Osteocyte (in vitro differentiated cells): ENCODE results near the gene SMIM17. TPM values are rescaled to one million over a fixed set of nuclear protein-coding genes. Genes with fewer than 3 reads are reported as not detected.

Experiments used
- DNase-seq: peaks from one replicate; pipeline ENCODE4 v3.0.0; 2021; ENCODE audit warnings: mixed read lengths; ENCODE audit not compliant: unreplicated experiment; ENCODE audit errors: extremely low spot score
- H3K27ac Mint-ChIP-seq: one replicate; pipeline ENCODE4 v1.8.0; 2021; ENCODE audit warnings: mild to moderate bottlenecking, mixed read lengths; ENCODE audit not compliant: unreplicated experiment
- H3K27me3 Mint-ChIP-seq: one replicate; pipeline ENCODE4 v1.8.0; 2021; ENCODE audit warnings: mixed read lengths; ENCODE audit not compliant: unreplicated experiment
- H3K36me3 Mint-ChIP-seq: one replicate; pipeline ENCODE4 v1.8.0; 2021; ENCODE audit warnings: mixed read lengths; ENCODE audit not compliant: unreplicated experiment
- H3K4me1 Mint-ChIP-seq: one replicate; pipeline ENCODE4 v1.8.0; 2021; ENCODE audit warnings: mixed read lengths; ENCODE audit not compliant: unreplicated experiment
- H3K4me3 Mint-ChIP-seq: one replicate; pipeline ENCODE4 v1.8.0; 2021; ENCODE audit warnings: mild to moderate bottlenecking, moderate library complexity, mixed read lengths; ENCODE audit not compliant: unreplicated experiment
- H3K9me3 Mint-ChIP-seq: one replicate; pipeline ENCODE4 v1.8.0; 2021; ENCODE audit warnings: mixed read lengths; ENCODE audit not compliant: unreplicated experiment
- long read RNA-seq: library from polyadenylated mRNA; unstranded; transcript quantifications from one replicate; pipeline ENCODE4 v2.0.0, GENCODE V29; 2021
- total RNA-seq: library from RNA; stranded (reverse); gene quantifications from 2 replicates; pipeline ENCODE4 v1.2.1, GENCODE V29; 2021
- TF ChIP-seq, protein P1 (sequence below): fragments of 200-600 bp; sonication (generic); IDR thresholded peaks from 2 replicates; pipeline ENCODE4 v1.5.0; 2021; ENCODE audit warnings: antibody characterized with exemption, mild to moderate bottlenecking, moderate library complexity

SMIM17 gene
- 0.32 and 0.57 TPM in 2 replicates for total RNA-seq
- long read RNA-seq, result 0 reads

DNA sequence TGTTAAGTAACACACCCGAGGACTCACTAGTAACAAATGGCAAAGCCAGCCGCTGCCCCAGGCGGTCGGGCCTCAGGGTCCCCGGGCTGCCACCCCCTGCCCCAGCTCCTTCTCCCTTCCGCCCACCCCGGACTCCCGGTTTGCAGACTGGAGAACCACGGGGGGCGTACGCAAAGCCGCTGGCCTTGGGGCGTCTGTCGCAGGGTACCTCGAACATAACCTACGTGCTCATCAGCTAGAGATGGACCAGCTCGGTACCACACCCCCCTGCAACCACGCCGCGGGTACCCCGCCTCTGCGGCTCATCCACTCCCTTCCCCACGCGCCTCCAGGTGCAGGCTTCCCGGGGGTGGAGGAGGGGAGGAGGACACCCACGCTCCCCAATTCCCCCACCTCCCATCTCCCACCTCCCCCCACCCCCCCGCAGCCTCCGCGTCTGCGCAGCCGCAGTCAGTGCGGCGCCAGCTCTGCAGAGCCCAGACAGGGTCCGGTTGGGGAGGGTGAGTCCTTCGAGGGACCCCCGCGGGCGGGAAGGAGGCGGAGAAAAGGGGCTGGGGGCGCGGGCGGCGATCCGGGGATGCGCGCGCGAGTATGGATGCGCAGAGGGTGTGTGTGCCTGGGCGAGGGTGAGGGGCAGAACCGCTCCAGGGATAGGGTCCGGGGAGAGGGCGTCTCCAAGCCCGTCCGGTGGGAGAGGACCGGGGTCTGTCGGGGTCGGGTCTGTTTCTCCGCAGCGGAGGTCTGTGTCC lies at the start of gene SMIM17:
SMIM17 (plus strand) TSS at position 449 of the 749 bp plus-strand sequence. CDS start 2,509 bp downstream, outside the sequence.
- Mint-ChIP-seq H3K36me3 (peaks cover 2% of the 10 kb centered on the region), H3K9me3 (peaks cover 43% of the 10 kb centered on the region), H3K27ac (no peak within 1 kb of the TSS), H3K4me1 (no peaks in the 10 kb centered on the region), H3K27me3 (no peaks in the 10 kb centered on the region), H3K4me3 (no peak within 1 kb of the TSS)
- DNase-seq, result no peak
- TF ChIP-seq, protein P1, sequence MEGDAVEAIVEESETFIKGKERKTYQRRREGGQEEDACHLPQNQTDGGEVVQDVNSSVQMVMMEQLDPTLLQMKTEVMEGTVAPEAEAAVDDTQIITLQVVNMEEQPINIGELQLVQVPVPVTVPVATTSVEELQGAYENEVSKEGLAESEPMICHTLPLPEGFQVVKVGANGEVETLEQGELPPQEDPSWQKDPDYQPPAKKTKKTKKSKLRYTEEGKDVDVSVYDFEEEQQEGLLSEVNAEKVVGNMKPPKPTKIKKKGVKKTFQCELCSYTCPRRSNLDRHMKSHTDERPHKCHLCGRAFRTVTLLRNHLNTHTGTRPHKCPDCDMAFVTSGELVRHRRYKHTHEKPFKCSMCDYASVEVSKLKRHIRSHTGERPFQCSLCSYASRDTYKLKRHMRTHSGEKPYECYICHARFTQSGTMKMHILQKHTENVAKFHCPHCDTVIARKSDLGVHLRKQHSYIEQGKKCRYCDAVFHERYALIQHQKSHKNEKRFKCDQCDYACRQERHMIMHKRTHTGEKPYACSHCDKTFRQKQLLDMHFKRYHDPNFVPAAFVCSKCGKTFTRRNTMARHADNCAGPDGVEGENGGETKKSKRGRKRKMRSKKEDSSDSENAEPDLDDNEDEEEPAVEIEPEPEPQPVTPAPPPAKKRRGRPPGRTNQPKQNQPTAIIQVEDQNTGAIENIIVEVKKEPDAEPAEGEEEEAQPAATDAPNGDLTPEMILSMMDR, result no peak

DNA sequence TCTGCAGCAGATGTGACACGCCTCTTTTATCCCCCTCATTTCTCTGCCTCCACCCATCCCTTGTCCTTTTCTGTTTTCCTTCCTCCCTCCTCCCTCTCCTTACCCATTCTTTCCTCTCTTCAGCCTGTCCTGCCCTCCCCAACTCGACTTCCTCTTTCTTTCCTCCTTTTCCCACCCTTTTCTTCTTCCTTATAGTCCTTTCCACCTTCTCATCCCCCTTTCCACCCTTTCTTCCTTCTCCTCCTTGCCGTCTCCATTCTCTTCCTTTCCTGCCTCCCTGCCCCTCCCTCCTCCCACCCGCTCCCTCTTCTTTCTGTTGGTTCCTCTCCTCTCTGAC lies 48.5 kb upstream of the SMIM17 start:
- no peak overlapping the region for H3K27ac Mint-ChIP-seq
- peaks cover 13% of the 10 kb centered on the region for H3K4me1 Mint-ChIP-seq
- H3K27me3 Mint-ChIP-seq, result no peaks in the 10 kb centered on the region
- TF ChIP-seq, protein P1, result no peak
- H3K4me3 Mint-ChIP-seq, result peak overlapping the region; percentile 89
- H3K36me3 Mint-ChIP-seq, result peaks cover 20% of the 10 kb centered on the region
- DNase-seq, result no peak
- H3K9me3 Mint-ChIP-seq, result peaks cover 43% of the 10 kb centered on the region

DNA sequence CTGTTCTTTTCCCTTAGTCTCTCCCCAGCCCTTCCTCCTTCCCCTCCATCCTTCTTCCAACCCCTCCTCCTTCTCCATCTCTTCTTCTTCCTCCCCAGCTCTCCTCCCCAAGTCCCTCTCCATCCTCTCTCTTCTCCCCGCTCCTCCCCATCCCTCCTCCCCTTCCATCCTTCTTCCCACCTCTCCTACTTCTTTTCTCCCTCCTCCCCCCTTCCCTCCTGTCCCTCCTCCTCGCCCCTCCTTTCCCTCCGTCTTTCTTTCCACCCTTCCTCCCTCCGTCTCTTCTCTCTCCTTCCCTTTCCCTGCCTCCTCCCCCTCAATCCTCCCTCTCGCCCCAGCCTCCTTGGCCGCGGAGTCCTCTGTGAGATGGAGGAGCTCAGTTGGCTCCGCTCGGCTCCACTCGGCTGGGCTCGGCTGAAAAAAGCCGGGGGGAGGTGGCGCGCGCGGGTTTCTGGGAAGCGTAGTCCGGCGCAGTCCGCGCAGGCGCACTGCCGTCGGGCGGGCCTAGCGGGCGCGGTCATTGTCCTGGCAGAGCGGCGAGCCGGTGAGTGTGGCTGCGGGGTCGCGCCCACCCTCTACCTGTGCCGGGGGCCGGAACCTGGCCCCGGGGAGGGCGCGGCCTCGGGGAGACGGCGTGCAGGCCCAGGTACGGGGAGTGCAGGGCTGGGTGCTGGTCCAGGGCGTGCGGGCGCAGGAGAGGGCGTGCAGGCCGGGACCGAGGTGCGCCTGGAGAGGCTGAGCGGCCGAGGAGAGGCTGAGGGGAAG lies 48.0 kb upstream of the SMIM17 start, which contains the start of gene ZNF71:
ZNF71 (plus strand) TSS at position 520 of the 765 bp plus-strand sequence. CDS start 6,257 bp downstream, outside the sequence.
- peak; percentile 97 for DNase-seq
- Mint-ChIP-seq H3K9me3 (peaks cover 43% of the 10 kb centered on the region), H3K4me3 (peak within 1 kb of the TSS; percentile 89), H3K4me1 (peaks cover 13% of the 10 kb centered on the region), H3K27me3 (no peaks in the 10 kb centered on the region), H3K36me3 (peaks cover 22% of the 10 kb centered on the region), H3K27ac (peak within 1 kb of the TSS; percentile 85)
- TF ChIP-seq, protein P1, result no peak

DNA sequence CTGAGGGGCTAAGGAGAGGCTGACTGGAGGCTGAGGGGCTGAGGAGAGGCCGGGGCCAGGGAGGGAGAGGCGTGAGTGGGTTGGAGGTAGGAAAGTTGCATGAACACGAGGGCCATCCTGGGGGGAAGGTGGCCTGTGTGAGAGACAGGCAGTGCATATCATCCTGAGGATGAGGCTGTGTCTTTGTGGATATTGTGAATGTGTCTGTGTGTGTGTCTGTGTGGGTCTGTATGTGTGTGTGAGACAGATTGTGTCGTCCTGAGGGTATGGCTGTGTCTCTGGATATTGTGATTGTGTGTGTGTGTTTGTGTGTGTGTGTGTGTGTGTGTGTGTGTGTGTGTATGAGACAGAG lies 47.4 kb upstream of the SMIM17 start:
- no peak for DNase-seq
- TF ChIP-seq, protein P1, result no peak
- Mint-ChIP-seq H3K36me3 (peaks cover 24% of the 10 kb centered on the region), H3K27ac (peak overlapping the region; percentile 85), H3K4me1 (peaks cover 13% of the 10 kb centered on the region), H3K27me3 (no peaks in the 10 kb centered on the region), H3K9me3 (peaks cover 41% of the 10 kb centered on the region), H3K4me3 (peak overlapping the region; percentile 89)

DNA sequence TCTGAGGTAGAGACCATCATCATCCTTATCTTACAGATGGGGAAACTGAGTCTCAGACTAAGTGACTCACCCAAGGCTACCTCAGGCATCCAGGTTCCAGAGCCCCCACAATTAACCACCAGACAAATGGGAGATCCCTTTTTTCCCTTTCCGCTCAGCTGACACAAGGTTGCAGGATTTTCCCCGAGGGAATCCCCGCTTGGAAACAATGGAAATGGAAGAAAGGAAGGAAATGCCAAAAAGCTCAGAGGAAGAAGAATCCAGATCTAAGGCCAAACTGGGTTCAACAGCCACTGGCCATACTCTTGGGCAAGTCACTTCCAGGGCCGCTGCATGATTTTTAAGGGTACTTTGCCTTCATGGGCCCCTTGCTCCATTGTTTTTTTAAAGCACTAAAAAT lies 46.3 kb upstream of the SMIM17 start:
- Mint-ChIP-seq H3K4me3 (no peak overlapping the region), H3K27ac (no peak overlapping the region), H3K36me3 (peaks cover 36% of the 10 kb centered on the region)

More for the DNA sequence above, 46.3 kb upstream of the SMIM17 start:
- Mint-ChIP-seq H3K27me3 (no peaks in the 10 kb centered on the region), H3K9me3 (peaks cover 43% of the 10 kb centered on the region), H3K4me1 (peaks cover 13% of the 10 kb centered on the region)
- TF ChIP-seq, protein P1, result no peak
- no peak for DNase-seq
